Measurements from ENCODE around the gene TFEB.

- no peak for TF ChIP-seq POLR2AphosphoS5 (IDR thresholded peaks at IDR 0.05; ENCODE audit: low read depth, low read length)
- no peak for TF ChIP-seq TAF1 (IDR thresholded peaks at IDR 0.05; ENCODE audit: low read depth, low read length)
Observed at GRCh38 chr6:41780551-41781365, 45.4 kb upstream of the TFEB start, which contains the start of gene PRICKLE4.
